Heart left ventricle (tissue), 13 donors: ENCODE results near the gene IGFBP2.

ENCODE experiments used
- POLR2A ChIP-seq, 2 donors: fragments of 450-650 bp; IDR thresholded peaks; one replicate each; pipeline ENCODE4 v1.6.1; 2017; ENCODE audit warnings: antibody characterized with exemption in 2 of 2, mild to moderate bottlenecking in 2 of 2, moderate library complexity in 2 of 2
- TF ChIP-seq, protein P1 (sequence below), 12 donors: fragments of 200-600 bp; sonication (generic) in 4 of 12; IDR thresholded peaks; one replicate each; pipeline versions ENCODE4 v1.5.0 to v1.8.0; 2018 to 2022; ENCODE audit warnings: antibody characterized with exemption in 12 of 12, mild to moderate bottlenecking in 5 of 12
- donor health status: ischemic (EF 13 %, LVEDD 7.1; RV severe dilation, severe dysfunction).
- donor health status: DM: no; HTN: yes; CAD: no.
- donor health status: DM: no; HTN: no; CAD: no.
- donor health status: ischemic (EF 25% LVEDD 6.9; RV normal size, moderate dysfunction).
- donor health status: ischemic (EF 25% LVEDD 5.7; RV mildly dilated, moderate dysfunction).
- donor health status: ischemic (EF 35%, LVEDD 5.7; RV mildly dilated, moderate dysfunction).
- donor health status: nonischemic (EF 11% LVEDD 7.7; RV severe dilation, severe dysfunction).
- donor health status: DM: yes; HTN: yes; CAD: no.
- donor health status: PGD.
- donor health status: ischemic (EF 29% LVEDD 5.4; RV normal size, mild dysfunction).
- donor health status: nonischemic (EF 23%, LVEDD 6.1; RV moderate dilation, normal function).

DNA sequence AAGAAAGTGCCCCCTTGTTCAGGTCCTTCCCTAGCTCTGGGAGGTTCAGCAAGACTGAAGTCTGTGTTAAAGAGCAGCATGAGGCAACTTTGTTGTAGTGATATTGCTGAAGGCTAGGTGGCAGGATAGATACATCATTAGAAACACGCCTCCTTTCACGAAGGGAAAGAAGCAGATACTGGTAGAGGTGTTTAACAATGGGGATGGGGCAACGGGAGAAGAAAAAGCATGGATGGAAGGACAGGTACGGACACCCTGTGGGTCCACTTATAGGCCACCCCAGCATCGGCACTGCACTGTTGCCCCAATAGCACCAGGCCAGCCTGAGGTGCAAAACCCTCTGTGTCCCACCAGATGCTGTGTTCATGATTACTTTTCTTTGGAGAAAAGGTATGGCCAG, 65.7 kb downstream of the IGFBP2 start:
- TF ChIP-seq, protein P1, sequence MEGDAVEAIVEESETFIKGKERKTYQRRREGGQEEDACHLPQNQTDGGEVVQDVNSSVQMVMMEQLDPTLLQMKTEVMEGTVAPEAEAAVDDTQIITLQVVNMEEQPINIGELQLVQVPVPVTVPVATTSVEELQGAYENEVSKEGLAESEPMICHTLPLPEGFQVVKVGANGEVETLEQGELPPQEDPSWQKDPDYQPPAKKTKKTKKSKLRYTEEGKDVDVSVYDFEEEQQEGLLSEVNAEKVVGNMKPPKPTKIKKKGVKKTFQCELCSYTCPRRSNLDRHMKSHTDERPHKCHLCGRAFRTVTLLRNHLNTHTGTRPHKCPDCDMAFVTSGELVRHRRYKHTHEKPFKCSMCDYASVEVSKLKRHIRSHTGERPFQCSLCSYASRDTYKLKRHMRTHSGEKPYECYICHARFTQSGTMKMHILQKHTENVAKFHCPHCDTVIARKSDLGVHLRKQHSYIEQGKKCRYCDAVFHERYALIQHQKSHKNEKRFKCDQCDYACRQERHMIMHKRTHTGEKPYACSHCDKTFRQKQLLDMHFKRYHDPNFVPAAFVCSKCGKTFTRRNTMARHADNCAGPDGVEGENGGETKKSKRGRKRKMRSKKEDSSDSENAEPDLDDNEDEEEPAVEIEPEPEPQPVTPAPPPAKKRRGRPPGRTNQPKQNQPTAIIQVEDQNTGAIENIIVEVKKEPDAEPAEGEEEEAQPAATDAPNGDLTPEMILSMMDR (IDR thresholded peaks at IDR 0.05): peak; percentile 48 to 84 (median 71)
- TF ChIP-seq POLR2A (IDR thresholded peaks at IDR 0.05): no peak
